GM12873 (cell line): ENCODE measurements around the gene FGF12.

ENCODE experiments used
- TF ChIP-seq, protein P1 (sequence below): IDR thresholded peaks from 2 replicates; pipeline ENCODE4 v1.5.1; 2012; ENCODE audit warnings: low read depth, mild to moderate bottlenecking, moderate library complexity, low read length, control low read depth; ENCODE audit not compliant: insufficient read depth; ENCODE audit errors: missing control alignments

Gene FGF12

DNA sequence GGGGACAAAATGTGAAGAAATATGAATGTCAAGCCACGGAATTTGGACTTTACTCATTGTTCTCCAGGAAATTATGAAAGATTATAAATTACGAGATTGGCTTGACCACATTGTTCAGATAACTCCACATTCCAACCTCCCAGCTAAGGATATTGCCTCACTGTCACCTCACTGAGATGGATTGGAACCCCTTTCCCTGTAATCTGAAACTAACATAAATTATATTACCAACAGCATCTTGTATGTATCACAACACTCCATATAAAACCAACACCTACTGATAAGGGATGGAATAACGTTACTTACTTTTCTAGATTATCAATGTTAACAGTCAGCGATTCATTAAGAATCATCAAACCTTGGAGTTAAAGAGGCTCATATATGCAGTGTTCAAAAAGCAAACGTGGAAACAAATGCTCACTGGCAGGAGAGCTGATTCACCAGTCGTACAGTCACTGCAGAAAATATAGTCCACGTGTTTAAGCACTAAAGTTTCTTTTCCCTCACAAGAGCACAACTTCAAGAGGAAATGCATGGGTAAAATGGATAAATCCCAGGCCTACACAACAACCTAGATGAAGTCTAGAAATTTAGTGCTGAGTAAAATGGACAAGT, 451.5 kb downstream of the FGF12 start:
- TF ChIP-seq, protein P1, sequence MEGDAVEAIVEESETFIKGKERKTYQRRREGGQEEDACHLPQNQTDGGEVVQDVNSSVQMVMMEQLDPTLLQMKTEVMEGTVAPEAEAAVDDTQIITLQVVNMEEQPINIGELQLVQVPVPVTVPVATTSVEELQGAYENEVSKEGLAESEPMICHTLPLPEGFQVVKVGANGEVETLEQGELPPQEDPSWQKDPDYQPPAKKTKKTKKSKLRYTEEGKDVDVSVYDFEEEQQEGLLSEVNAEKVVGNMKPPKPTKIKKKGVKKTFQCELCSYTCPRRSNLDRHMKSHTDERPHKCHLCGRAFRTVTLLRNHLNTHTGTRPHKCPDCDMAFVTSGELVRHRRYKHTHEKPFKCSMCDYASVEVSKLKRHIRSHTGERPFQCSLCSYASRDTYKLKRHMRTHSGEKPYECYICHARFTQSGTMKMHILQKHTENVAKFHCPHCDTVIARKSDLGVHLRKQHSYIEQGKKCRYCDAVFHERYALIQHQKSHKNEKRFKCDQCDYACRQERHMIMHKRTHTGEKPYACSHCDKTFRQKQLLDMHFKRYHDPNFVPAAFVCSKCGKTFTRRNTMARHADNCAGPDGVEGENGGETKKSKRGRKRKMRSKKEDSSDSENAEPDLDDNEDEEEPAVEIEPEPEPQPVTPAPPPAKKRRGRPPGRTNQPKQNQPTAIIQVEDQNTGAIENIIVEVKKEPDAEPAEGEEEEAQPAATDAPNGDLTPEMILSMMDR, result no peak

DNA sequence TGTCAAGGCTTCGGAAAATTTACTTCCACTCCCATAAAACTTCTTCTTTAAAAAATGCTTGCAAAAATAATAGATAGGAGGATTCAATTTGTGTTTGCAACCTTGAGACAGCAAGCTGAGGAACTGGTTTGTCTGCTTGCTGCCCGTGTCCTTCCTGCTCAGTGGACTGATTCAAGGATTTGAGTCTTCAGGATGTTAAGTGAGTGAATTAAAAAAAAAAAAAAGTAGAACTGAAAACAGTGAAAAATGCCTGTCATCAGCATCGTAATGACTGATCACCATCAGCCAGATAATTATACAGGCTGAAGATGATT, 453.7 kb downstream of the FGF12 start:
- TF ChIP-seq, protein P1, result no peak

DNA sequence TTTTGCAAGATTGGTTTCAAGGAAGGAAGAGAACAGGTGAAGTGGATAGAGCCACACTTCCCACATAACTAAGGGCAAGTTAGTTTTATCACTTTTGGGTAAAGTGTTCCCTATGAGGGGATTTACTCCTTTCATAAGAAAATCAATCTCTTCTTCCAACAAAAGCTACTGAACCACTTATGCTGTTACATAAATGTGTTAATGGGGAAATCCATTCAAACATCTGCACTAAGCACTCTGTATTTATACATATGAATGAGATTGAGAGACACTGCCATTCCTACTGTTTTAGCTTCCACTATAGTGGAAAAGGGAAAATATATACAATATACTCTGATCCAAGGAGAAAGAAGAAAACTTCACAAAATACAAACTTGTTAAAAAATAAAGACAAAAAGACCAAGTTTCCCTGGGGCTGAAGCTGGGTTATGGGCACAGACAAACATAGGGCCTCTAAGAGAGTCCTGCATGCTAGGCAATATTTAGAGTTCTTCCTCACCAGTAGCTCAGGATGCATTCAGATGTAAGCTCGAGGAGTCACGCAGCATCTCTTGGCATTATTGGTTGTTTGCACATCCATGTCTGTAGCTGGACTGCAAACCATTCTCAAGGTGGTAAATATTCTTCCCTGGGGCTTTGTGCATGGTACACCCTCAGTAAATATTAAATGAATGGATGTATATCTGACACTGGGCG, 454.2 kb downstream of the FGF12 start:
- TF ChIP-seq, protein P1, result no peak

DNA sequence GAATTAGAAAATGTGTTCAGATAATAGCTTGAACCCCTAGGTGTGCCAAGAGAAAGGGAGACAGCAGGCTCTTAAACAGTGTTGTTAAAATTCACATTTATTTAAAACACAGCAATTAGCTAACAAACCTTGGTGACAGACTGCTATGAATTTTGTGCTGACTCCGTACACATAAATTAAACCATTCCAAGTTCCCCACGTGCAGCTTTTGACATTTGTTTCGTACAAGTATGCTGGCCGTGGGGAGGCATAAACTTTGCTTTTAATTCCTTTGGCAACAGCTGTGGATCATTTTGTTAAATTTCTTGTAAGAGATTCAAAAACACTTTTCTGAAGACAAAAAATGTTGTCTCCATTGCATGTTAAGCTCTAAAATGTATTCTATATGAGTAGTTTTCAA, 465.3 kb downstream of the FGF12 start:
- TF ChIP-seq, protein P1, result no peak

DNA sequence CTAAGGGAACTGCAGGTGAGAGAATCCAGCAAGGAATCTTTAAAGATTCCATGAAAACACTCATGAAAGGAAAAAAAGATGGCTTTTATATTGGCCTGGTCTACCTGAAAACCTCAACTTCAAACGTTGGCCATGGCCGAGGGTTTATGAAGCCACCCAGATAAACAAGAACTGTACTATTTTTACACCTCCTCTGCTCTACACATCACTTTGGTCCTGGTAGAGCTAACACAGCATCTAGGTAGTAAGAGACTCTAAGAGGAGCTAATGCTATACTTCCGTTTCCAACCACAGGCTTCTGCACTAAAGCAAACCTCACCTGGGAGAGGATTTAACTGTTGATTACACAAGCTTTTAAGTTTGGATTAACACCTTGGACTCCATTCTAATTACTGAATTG, 466.2 kb downstream of the FGF12 start:
- TF ChIP-seq, protein P1, result no peak

DNA sequence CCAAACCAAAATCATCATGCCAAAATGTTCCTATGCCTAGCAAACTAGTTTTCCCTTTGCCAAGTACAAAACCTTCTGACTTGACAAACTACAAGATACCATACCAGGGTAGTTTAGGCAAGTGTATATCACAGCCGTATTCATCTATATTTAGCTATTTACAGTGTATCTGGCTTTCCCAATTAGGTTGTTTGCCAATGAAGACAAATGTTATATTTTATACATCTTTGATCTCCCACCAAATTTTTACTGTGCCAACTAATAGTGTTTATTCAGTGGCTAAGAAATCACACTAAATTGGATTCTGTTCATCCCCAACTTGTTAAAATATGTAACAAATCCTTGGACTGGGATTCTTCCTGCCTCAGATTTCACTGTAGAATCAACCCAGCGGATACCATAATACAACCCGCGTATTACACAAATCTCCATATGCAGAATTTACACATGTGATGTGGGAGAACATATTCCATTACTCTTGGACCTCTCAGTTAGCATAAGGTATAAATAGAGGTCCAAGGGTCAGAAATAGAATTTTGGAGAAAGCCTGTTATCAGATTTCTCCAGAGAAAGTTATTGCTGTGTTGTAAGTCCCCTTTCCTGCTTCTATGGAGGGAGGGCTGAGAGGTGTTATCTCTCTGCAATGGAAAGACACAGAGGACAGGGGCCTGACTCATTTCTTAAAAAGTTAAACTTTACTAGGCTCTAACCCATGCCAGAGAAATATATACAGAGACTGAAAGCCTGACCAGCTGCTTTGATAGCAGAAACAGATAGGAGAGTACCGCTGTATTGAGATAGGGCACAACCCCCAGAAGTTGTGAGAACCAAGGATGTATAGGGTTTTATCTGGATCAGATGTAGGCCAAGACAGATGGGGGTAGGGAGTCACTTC, 467.0 kb downstream of the FGF12 start:
- TF ChIP-seq, protein P1, result no peak

DNA sequence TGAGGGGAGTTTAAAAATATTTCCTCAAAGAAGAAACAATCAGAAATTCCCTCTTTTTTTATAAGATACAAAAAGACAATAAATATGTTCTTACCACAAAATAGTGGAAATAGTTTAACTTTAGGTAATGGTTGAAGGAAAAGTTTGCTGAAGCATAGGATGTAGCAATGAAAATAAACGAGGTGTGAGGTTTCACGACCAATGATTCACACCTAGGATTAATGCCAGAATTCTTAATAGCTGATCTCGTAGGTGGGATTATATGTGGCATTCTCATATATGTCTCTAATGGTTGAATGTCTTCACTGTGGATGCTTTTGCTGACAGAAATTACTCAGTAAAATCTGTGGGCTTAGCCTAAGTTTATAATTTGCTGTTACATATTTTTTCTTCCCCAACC, 467.7 kb downstream of the FGF12 start:
- TF ChIP-seq, protein P1, result no peak
